GM23338 (cell line): ENCODE results near the gene NEFH. TPM values are rescaled to one million over a fixed set of nuclear protein-coding genes. Genes with fewer than 3 reads are reported as not detected.
"Not testable (repeated sequence)": the region's sequence is repeated elsewhere in the genome, so short reads cannot be mapped to it uniquely, and the experiment has no call there.

ENCODE experiments used
- ATAC-seq: fragments of 200-7000 bp; cut with Tn5 transposase; 3 replicates; pipeline ENCODE4 v1.9.1; 2020
- DNase-seq: peaks from one replicate; pipeline ENCODE4 v3.0.0-alpha.2; 2015; ENCODE audit warnings: low spot score
- H2AFZ ChIP-seq: fragments of 200-600 bp; sonication (generic); 2 replicates; pipeline ENCODE4 v1.8.0; 2016; ENCODE audit warnings: antibody characterized with exemption, mild to moderate bottlenecking, moderate library complexity
- H3F3A ChIP-seq: fragments of 200-600 bp; sonication (generic); replicated peaks from 2 replicates; pipeline ENCODE4 v1.8.0; 2017; ENCODE audit warnings: antibody characterized with exemption, mixed run types, low read depth
- H3K27ac ChIP-seq: fragments of 200-600 bp; sonication (generic); 2 replicates; pipeline ENCODE4 v1.6.1; 2016; ENCODE audit warnings: low read depth
- H3K27me3 ChIP-seq: fragments of 200-600 bp; sonication (generic); 2 replicates; pipeline ENCODE4 v1.8.0; 2016; ENCODE audit warnings: mild to moderate bottlenecking, mixed run types, moderate library complexity; ENCODE audit not compliant: insufficient read depth
- H3K36me3 ChIP-seq: fragments of 200-600 bp; sonication (generic); 2 replicates; pipeline ENCODE4 v1.8.0; 2016; ENCODE audit warnings: mild to moderate bottlenecking; ENCODE audit not compliant: insufficient read depth
- H3K4me1 ChIP-seq: fragments of 200-600 bp; sonication (generic); 2 replicates; pipeline ENCODE4 v1.8.0; 2016; ENCODE audit warnings: mild to moderate bottlenecking, moderate library complexity; ENCODE audit not compliant: insufficient read depth
- H3K4me2 ChIP-seq: fragments of 200-600 bp; sonication (generic); 2 replicates; pipeline ENCODE4 v1.7.1; 2017; ENCODE audit warnings: mixed run types
- H3K4me3 ChIP-seq: fragments of 200-600 bp; sonication (generic); 2 replicates; pipeline ENCODE4 v1.6.1; 2016; ENCODE audit warnings: mixed run types
- H3K79me2 ChIP-seq: fragments of 200-600 bp; sonication (generic); replicated peaks from 2 replicates; pipeline ENCODE4 v1.8.0; 2017; ENCODE audit warnings: mild to moderate bottlenecking; ENCODE audit not compliant: insufficient read depth
- H3K9me2 ChIP-seq: fragments of 200-600 bp; sonication (generic); 2 replicates; pipeline ENCODE4 v1.8.0; 2017; ENCODE audit not compliant: insufficient read depth
- H4K20me1 ChIP-seq: fragments of 200-600 bp; sonication (generic); replicated peaks from 2 replicates; pipeline ENCODE4 v1.8.0; 2017; ENCODE audit warnings: mild to moderate bottlenecking; ENCODE audit not compliant: insufficient read depth
- H3K27ac Mint-ChIP-seq: 2 replicates; pipeline ENCODE4 v1.8.0; 2020; ENCODE audit warnings: inconsistent platforms, mild to moderate bottlenecking, moderate library complexity, mixed read lengths
- H3K27me3 Mint-ChIP-seq: 3 replicates; pipeline ENCODE4 v1.8.0; 2022; ENCODE audit warnings: low read depth, mild to moderate bottlenecking, moderate library complexity, mixed read lengths, inconsistent platforms; ENCODE audit not compliant: insufficient read depth, poor library complexity
- H3K36me3 Mint-ChIP-seq: 3 replicates; pipeline ENCODE4 v1.8.0; 2021; ENCODE audit warnings: low read depth, mild to moderate bottlenecking, inconsistent platforms, moderate library complexity, mixed read lengths
- H3K4me1 Mint-ChIP-seq: 3 replicates; pipeline ENCODE4 v1.8.0; 2020; ENCODE audit warnings: mild to moderate bottlenecking, inconsistent platforms, mixed read lengths
- H3K4me3 Mint-ChIP-seq: 3 replicates; pipeline ENCODE4 v1.8.0; 2021; ENCODE audit warnings: moderate library complexity, mild to moderate bottlenecking, inconsistent platforms, mixed read lengths
- H3K9me3 Mint-ChIP-seq: 3 replicates; pipeline ENCODE4 v1.8.0; 2020; ENCODE audit warnings: moderate library complexity, mild to moderate bottlenecking, inconsistent platforms, mixed read lengths
- CREB1 ChIP-seq: fragments of 250-450 bp; sonication (Bioruptor Pico); IDR thresholded peaks from 2 replicates; pipeline ENCODE4 v1.5.0; 2020; ENCODE audit warnings: low read depth, mild to moderate bottlenecking, moderate library complexity
- EZH2 ChIP-seq: fragments of 200-600 bp; sonication (generic); IDR thresholded peaks from one replicate; pipeline ENCODE4 v1.8.0; 2017; ENCODE audit warnings: antibody characterized with exemption, mild to moderate bottlenecking, low read depth; ENCODE audit not compliant: unreplicated experiment
- EZH2phosphoT487 ChIP-seq: fragments of 200-600 bp; sonication (generic); IDR thresholded peaks from one replicate; pipeline ENCODE4 v1.8.1; 2018; ENCODE audit warnings: antibody characterized with exemption; ENCODE audit not compliant: unreplicated experiment
- NANOG ChIP-seq: IDR thresholded peaks from 2 replicates; pipeline ENCODE4 v1.6.1; 2016; ENCODE audit warnings: antibody characterized with exemption, borderline replicate concordance
- POLR2AphosphoS5 ChIP-seq: IDR thresholded peaks from 2 replicates; pipeline ENCODE4 v1.6.1; 2016; ENCODE audit warnings: antibody characterized with exemption, low read depth
- REST ChIP-seq: IDR thresholded peaks from one replicate; pipeline ENCODE4 v1.6.1; 2018; ENCODE audit warnings: antibody characterized with exemption; ENCODE audit not compliant: unreplicated experiment
- STAT1 ChIP-seq: IDR thresholded peaks from one replicate; pipeline ENCODE4 v1.6.1; 2016; ENCODE audit warnings: antibody characterized with exemption; ENCODE audit not compliant: unreplicated experiment
- ZNF114 ChIP-seq: fragments of 250-450 bp; sonication (Bioruptor Pico); IDR thresholded peaks from 2 replicates; pipeline ENCODE4 v1.5.0; 2020; ENCODE audit warnings: mild to moderate bottlenecking, moderate library complexity
- ZNF331 ChIP-seq: fragments of 250-450 bp; sonication (Bioruptor Pico); IDR thresholded peaks from 2 replicates; pipeline ENCODE4 v1.5.0; 2020; ENCODE audit warnings: low read depth, mild to moderate bottlenecking, moderate library complexity
- ZNF462 ChIP-seq: fragments of 250-450 bp; sonication (Bioruptor Pico); IDR thresholded peaks from 2 replicates; pipeline ENCODE4 v1.5.0; 2020; ENCODE audit warnings: mild to moderate bottlenecking, moderate library complexity
- polyA plus RNA-seq: library from polyadenylated mRNA; unstranded; fragments of >200 nt; fragmentation: Nextera tagmentation; extraction: Ambion mirVana; gene quantifications from 2 replicates; pipeline ENCODE4 v1.2.1, GENCODE V29; 2016
- total RNA-seq: library from RNA; depleted of rRNA; stranded (reverse); fragments of >200 nt; shearing (Covaris generic); gene quantifications from 2 replicates; pipeline ENCODE4 v1.2.3, GENCODE V29; 2014
- TF ChIP-seq, protein P1 (sequence below): IDR thresholded peaks from 2 replicates; pipeline ENCODE4 v1.6.1; 2016; ENCODE audit warnings: antibody characterized with exemption

NEFH gene
- total and polyA plus RNA-seq, 2 experiments from 2014 or later: 2.4 to 6.3 TPM

DNA sequence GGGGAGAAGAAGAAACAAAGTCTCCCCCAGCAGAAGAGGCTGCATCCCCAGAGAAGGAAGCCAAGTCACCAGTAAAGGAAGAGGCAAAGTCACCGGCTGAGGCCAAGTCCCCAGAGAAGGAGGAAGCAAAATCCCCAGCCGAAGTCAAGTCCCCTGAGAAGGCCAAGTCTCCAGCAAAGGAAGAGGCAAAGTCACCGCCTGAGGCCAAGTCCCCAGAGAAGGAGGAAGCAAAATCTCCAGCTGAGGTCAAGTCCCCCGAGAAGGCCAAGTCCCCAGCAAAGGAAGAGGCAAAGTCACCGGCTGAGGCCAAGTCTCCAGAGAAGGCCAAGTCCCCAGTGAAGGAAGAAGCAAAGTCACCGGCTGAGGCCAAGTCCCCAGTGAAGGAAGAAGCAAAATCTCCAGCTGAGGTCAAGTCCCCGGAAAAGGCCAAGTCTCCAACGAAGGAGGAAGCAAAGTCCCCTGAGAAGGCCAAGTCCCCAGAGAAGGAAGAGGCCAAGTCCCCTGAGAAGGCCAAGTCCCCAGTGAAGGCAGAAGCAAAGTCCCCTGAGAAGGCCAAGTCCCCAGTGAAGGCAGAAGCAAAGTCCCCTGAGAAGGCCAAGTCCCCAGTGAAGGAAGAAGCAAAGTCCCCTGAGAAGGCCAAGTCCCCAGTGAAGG, 9.2 kb downstream of the NEFH start:
- not testable (repeated sequence) for H3K27ac Mint-ChIP-seq, ATAC-seq, H4K20me1 ChIP-seq, H3K4me2 ChIP-seq, H3K4me1 ChIP-seq, H3K27me3 Mint-ChIP-seq, H3K36me3 ChIP-seq, H3K4me3 Mint-ChIP-seq, H3K27me3 ChIP-seq, H3K79me2 ChIP-seq, H3K9me3 Mint-ChIP-seq, H3K9me2 ChIP-seq, H3K27ac ChIP-seq, H2AFZ ChIP-seq, DNase-seq, H3F3A ChIP-seq, H3K4me1 Mint-ChIP-seq, H3K4me3 ChIP-seq
- peaks cover 38% of the 10 kb centered on the region for H3K36me3 Mint-ChIP-seq

DNA sequence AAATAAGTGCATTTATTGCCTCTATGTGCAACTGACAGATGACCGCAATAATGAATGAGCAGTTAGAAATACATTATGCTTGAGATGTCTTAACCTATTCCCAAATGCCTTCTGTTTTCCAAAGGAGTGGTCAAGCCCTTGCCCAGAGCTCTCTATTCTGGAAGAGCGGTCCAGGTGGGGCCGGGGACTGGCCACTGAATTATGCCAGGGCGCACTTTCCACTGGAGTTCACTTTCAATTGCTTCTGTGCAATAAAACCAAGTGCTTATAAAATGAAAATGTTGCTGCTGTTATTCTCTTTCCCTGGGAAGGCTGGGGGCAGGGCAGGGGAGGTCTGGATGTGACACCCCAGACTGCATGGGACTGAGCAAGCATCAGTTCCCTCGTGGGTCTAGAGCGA, 11.0 kb downstream of the NEFH start:
- peaks cover 7% of the 10 kb centered on the region; the same call in 1 of the 3 replicates for H3K9me3 Mint-ChIP-seq
- no peak overlapping the region for H3K4me3 Mint-ChIP-seq
- Histone ChIP-seq H3K4me3 (no peak overlapping the region), H3K4me2 (no peak overlapping the region), H3K36me3 (peaks cover 8% of the 10 kb centered on the region; the same call in 1 of the 2 replicates), H3K27ac (no peak overlapping the region), H4K20me1 (no peaks in the 10 kb centered on the region), H3K27me3 (no peaks in the 10 kb centered on the region), H3F3A (no peaks in the 10 kb centered on the region), H3K9me2 (no peaks in the 10 kb centered on the region), H3K79me2 (no peaks in the 10 kb centered on the region), H2AFZ (no peak overlapping the region), H3K4me1 (no peaks in the 10 kb centered on the region)
- H3K36me3 Mint-ChIP-seq: peaks cover 41% of the 10 kb centered on the region
- DNase-seq (no peak), ATAC-seq (no peak)
- TF ChIP-seq EZH2 (no peak), CREB1 (CRISPR knock-in tag) (no peak), EZH2phosphoT487 (no peak), ZNF462 (no peak), STAT1 (no peak), ZNF331 (no peak), ZNF114 (CRISPR knock-in tag) (no peak), POLR2AphosphoS5 (no peak), NANOG (no peak), REST (no peak)
- TF ChIP-seq, protein P1, sequence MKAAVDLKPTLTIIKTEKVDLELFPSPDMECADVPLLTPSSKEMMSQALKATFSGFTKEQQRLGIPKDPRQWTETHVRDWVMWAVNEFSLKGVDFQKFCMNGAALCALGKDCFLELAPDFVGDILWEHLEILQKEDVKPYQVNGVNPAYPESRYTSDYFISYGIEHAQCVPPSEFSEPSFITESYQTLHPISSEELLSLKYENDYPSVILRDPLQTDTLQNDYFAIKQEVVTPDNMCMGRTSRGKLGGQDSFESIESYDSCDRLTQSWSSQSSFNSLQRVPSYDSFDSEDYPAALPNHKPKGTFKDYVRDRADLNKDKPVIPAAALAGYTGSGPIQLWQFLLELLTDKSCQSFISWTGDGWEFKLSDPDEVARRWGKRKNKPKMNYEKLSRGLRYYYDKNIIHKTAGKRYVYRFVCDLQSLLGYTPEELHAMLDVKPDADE: no peak
- no peaks in the 10 kb centered on the region for H3K27me3 Mint-ChIP-seq
- no peak overlapping the region for H3K27ac Mint-ChIP-seq
- H3K4me1 Mint-ChIP-seq: no peaks in the 10 kb centered on the region
